Muscle layer of duodenum (tissue), 2 donors: Measurements from ENCODE around the gene TSPEAR.
"Not testable (repeated sequence)": the region's sequence is repeated elsewhere in the genome, so short reads cannot be mapped to it uniquely, and the experiment has no call there.

Experiments used
- H3K27ac ChIP-seq: one replicate; pipeline ENCODE4 v1.7.0; 2013; ENCODE audit warnings: mild to moderate bottlenecking, low read length
- H3K27me3 ChIP-seq: one replicate; pipeline ENCODE4 v1.7.0; 2013; ENCODE audit warnings: low read depth, mild to moderate bottlenecking, control low read depth, low read length
- H3K36me3 ChIP-seq, 2 donors: one replicate each; pipeline ENCODE4 v1.7.0; 2013; ENCODE audit warnings: low read length in 2 of 2, control low read depth in 1 of 2, mild to moderate bottlenecking in 1 of 2; ENCODE audit not compliant: insufficient read depth in 2 of 2, control insufficient read depth in 1 of 2
- H3K4me1 ChIP-seq, 2 donors: one replicate each; pipeline ENCODE4 v1.7.0; 2013; ENCODE audit warnings: low read length in 2 of 2, mild to moderate bottlenecking in 2 of 2, control low read depth in 1 of 2, moderate library complexity in 1 of 2; ENCODE audit not compliant: insufficient read depth in 2 of 2, control insufficient read depth in 1 of 2
- H3K4me3 ChIP-seq, 2 donors: one replicate each; pipeline ENCODE4 v1.7.0; 2013; ENCODE audit warnings: low read length in 2 of 2, low read depth in 1 of 2, mild to moderate bottlenecking in 1 of 2
- H3K9me3 ChIP-seq, 2 donors: one replicate each; pipeline ENCODE4 v1.7.0; 2013; ENCODE audit warnings: low read length in 2 of 2, control low read depth in 1 of 2, mild to moderate bottlenecking in 1 of 2; ENCODE audit not compliant: control insufficient read depth in 1 of 2
- donor health status: healthy.

The TSPEAR gene

DNA sequence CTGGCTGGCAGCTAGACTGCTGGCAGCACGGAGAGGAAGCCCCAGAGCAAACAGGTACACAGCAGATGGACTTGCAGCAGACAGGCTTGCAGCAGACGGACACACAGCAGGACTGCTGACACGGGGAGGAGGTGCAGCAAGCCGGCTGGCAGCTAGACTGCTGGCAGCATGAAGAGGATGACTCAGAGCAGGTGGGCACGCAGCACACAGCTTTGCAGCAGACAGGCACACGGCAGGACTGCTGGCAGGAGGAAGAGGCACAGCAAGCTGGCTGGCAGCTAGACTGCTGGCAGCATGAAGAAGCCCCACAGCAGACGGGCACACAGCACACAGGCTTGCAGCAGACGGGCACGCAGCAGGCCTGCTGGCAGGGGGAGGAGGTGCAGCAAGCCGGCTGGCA lies 160.6 kb downstream of the TSPEAR start:
- peaks cover 3 to 9% of the 10 kb centered on the region in 2 donors for H3K9me3 ChIP-seq
- peaks cover 4 to 7% of the 10 kb centered on the region in 2 donors for H3K4me1 ChIP-seq
- no peak overlapping the region for H3K4me3 ChIP-seq
- H3K36me3 ChIP-seq = no peaks in the 10 kb centered on the region
- H3K27ac ChIP-seq = no peak overlapping the region
- no peaks in the 10 kb centered on the region for H3K27me3 ChIP-seq

DNA sequence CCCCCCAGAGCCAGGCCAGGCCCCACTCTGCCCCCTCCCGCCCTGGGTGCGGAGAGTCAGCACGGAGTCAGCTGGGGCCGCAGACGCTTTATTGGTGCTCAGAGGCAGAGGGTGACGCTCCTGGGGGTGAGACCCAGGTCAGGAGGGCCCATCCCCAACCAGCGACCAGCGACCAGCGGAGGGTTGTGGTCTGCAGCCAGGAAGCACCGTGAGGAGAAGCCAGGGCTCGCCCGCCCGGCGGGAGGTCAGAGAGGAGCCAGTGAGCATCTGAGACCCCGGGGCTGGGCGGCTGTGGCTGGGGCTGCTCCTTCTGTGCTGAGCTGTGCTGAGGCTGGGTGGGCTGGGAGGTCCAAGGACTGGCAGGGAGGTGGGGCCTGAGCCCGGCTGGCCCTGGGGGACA lies 161.1 kb downstream of the TSPEAR start:
- not testable (repeated sequence) for H3K36me3 ChIP-seq, H3K27me3 ChIP-seq, H3K4me3 ChIP-seq, H3K4me1 ChIP-seq, H3K27ac ChIP-seq, H3K9me3 ChIP-seq

DNA sequence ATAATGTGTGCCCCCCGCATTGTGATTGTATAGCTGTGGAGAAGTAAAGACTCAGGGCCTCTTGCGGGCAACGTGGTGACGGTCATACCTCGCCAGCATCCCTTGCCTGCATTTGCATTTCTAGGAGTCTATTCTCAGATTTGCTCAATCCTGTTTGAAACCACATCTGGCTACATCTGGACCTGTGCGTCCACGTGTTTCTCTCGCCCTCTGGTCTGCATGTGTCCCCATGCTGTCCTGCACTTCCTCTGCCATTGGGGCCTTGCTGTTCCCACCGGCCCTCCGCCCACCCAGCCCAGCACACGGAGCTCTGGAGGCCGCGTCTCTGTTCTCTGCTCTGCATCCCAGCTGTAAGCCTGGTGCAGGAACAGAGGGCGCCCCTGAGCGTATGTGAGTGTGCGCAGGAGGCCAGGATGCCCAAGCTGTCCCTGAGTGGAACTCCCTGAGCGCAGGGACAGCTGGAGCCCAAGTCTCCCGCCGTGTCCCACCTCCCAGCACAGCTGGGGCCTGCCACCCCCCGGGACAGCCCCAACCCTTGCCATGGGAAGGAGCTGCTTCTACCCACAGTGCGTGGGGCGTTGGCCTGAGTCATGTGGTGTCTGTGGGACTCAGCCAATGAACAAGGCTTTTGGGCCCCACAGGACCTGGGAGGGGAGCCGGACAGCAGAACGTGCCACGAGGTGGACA lies 161.7 kb downstream of the TSPEAR start:
- no peaks in the 10 kb centered on the region for H3K27me3 ChIP-seq
- H3K4me3 ChIP-seq = no peak overlapping the region
- H3K9me3 ChIP-seq = peaks cover 3 to 9% of the 10 kb centered on the region in 2 donors
- H3K36me3 ChIP-seq = no peaks in the 10 kb centered on the region
- H3K4me1 ChIP-seq = peaks cover 4 to 7% of the 10 kb centered on the region in 2 donors
- H3K27ac ChIP-seq = no peak overlapping the region

DNA sequence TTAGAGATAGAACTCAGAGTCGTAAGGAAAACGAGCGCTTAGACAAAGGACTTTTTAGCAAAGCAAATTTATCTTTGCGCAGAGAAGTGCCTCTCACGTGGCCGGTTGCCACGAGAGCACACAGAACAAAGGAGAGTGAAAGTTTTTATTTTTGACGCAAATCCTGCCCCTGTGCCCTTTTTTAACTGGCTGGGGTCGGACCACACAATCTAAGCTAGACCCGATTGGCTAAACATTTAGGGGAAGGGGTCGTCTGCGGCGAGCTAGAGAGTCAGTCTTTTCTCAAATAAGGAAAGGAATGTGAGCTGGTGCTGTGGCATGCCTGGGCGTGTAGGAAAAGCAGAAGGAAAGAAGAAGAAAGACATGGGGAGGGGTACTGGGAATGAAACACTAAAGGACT lies 162.4 kb downstream of the TSPEAR start:
- Histone ChIP-seq H3K4me3 (no peak overlapping the region), H3K27me3 (no peaks in the 10 kb centered on the region)

DNA sequence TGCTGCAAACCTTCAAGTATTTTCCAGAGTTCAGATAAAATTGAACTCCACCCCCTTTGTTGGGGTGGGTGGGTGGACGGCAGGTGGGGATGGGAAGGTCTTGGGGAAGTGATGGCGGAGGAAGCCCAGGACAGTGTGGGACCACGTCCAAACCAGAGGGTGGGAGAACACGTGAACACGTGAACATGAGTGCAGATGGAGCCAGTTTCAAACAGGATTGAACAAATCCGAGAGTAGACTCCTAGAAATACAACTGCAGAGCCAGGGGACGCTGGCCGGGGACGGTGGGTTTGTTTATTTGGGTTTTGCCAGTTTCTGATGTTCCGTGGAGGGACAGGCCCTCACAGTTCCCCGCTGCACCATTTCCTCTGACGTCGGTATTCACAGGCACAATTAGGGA lies 163.0 kb downstream of the TSPEAR start:
- Histone ChIP-seq H3K27ac (no peak overlapping the region), H3K27me3 (no peaks in the 10 kb centered on the region), H3K4me3 (no peak overlapping the region), H3K4me1 (peaks cover 4 to 7% of the 10 kb centered on the region in 2 donors), H3K36me3 (no peaks in the 10 kb centered on the region), H3K9me3 (peaks cover 3 to 5% of the 10 kb centered on the region in 2 donors)

More for the DNA sequence above, 162.4 kb downstream of the TSPEAR start:
- H3K36me3 ChIP-seq = no peaks in the 10 kb centered on the region
- peaks cover 3 to 5% of the 10 kb centered on the region in 2 donors for H3K9me3 ChIP-seq
- peaks cover 4 to 7% of the 10 kb centered on the region in 2 donors for H3K4me1 ChIP-seq
- H3K27ac ChIP-seq = no peak overlapping the region

DNA sequence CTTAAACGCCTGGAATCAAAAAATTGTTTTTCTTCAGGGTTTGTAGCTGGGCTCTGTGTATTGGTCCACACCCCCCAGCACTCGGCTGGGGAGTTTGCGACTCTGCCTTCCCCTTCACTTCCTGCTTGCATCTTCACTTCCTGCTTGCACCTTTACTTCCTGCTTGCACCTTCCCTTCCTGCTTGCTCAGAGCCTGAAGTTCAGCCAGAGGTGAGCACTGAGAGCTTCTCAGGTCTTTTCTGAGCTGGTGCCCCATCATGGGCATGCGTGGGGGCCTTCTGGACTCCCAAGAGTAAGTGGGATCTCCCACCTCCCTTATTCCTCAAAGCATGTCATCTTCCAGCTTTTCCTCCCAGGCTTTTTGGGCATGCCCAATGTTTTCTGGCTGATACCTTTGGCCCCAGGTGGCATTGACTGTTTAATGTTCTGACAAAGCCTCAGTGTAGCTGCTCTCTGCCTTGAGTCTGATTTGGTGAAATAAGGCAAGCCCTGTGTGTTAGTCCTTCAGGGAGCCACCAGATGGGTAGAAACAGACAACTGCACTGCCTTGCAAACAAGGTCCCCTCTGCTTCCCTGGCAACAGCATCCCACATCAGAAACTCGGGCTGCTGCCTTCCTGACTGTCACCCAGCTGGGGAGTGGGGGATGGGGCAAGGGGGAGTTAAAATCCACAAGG lies 163.6 kb downstream of the TSPEAR start:
- no peak overlapping the region for H3K27ac ChIP-seq
- no peaks in the 10 kb centered on the region for H3K27me3 ChIP-seq

DNA sequence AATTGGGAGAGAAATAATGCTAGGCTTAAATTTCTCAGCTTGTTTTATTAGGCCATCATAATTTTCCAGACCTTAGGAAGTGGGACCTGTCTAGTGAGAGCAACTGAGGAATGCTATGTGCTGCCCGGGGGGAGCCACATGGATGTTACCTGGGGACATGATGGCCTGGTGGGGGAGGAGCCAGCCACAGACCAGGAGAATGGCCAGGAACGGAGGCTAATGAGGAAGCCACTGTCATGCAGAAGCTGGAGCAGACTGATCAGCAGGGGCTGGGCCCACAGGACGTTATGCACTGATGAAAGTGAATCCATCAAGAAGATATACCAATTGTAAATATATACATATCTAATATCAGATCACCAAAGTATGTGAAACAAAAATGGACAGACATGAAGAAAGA lies 166.8 kb downstream of the TSPEAR start:
- Histone ChIP-seq H3K4me3 (no peak overlapping the region), H3K4me1 (peaks cover 4 to 7% of the 10 kb centered on the region in 2 donors), H3K9me3 (peaks cover 5 to 7% of the 10 kb centered on the region in 2 donors), H3K27ac (no peak overlapping the region), H3K36me3 (no peaks in the 10 kb centered on the region), H3K27me3 (no peaks in the 10 kb centered on the region)

More for the DNA sequence above, 163.6 kb downstream of the TSPEAR start:
- no peak overlapping the region for H3K4me3 ChIP-seq
- peaks cover 4 to 7% of the 10 kb centered on the region in 2 donors for H3K4me1 ChIP-seq
- H3K9me3 ChIP-seq = peaks cover 5 to 6% of the 10 kb centered on the region in 2 donors
- no peaks in the 10 kb centered on the region for H3K36me3 ChIP-seq

DNA sequence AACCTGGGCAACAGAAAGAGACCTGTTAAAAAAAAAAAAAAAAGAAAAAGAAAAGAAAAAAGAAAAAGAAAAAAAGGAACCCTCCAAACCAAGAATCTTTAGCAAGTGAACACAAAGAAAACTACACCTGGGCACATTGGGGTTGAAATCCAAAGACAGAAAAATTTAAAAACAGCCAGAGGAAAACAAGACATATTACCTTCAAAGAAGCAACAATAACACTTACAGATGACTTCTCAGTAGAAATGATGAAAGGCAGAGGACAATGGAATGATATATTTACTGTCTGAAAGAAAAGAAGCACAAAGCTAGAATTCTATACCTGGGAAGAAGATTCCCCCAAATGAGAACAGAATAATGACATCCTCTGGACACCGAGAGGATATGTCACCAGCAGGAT lies 168.7 kb downstream of the TSPEAR start:
- Histone ChIP-seq H3K9me3 (peaks cover 5 to 7% of the 10 kb centered on the region in 2 donors), H3K27ac (no peak overlapping the region), H3K27me3 (no peaks in the 10 kb centered on the region), H3K36me3 (no peaks in the 10 kb centered on the region), H3K4me3 (no peak overlapping the region), H3K4me1 (no peaks in the 10 kb centered on the region)

DNA sequence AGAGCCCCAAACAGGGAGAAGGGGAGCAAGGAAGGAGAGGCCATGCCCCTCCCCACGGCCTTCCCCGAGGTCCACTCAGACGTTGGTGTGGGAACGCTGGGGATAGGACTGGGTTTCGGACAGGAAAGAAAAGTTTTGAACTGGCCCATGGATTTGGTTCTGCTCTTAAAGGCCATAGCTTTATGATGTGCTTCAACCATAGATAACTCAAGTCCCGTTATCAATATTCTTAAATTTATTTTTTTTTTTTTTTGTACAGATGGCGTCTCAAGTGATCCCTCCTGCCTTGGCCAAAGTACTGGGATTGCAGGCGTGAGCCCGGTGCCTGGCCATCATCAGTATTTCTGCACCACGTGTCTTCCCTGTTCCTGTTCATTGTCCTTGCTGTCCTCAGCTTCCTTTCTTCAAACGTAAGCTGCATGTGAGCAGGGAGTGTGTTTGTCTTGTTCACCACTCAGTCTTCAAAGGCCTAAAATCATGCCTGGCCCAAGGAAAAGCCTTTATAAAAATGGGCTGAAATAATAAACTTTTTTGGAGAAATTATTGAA lies 170.6 kb downstream of the TSPEAR start:
- Histone ChIP-seq H3K9me3 (peaks cover 0 to 4% of the 10 kb centered on the region in 2 donors), H3K27me3 (no peaks in the 10 kb centered on the region), H3K4me3 (no peak overlapping the region), H3K36me3 (no peaks in the 10 kb centered on the region), H3K4me1 (no peaks in the 10 kb centered on the region), H3K27ac (no peak overlapping the region)

DNA sequence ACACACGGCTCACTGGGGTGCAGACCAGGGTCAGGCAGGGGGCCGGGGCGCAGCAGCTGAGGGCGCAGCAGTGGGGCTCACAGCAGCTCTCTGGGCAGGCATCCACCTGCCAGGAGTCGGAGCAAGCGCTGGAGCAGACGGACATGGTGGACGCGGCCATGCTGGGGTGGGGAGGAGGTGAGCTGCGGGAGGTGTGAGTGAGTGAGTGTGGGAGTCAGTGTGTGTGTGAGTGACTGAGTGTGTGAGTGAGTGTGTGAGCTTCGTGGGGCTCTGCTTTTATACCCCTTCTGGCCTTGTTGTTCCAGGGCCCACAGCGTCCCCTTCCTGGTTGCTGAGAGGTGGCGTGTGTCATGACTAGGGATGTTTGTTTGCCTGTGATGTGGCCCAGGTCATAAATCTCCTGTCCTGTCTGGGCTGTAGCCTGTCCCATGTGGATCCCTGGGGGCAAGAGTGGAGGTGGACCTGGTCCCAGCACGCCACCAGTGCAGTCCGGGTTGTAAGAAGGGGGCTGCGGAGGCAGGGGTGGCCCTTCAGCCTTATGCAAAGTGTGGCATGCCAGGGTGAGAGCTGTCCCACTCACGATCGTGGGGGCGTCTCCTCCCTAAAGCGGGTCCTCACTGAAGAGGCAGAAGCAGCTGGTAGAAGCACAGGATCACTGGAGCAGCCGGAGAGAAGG lies 171.2 kb downstream of the TSPEAR start, which contains the start of gene KRTAP10-1:
Gene KRTAP10-1, minus strand, starts transcription at position 205 of the 676 bp plus-strand sequence. Its CDS starts 45 bp downstream, at position 160.
- no peaks in the 10 kb centered on the region for H3K4me1 ChIP-seq
- no peaks in the 10 kb centered on the region for H3K27me3 ChIP-seq
- H3K4me3 ChIP-seq = no peak within 1 kb of the TSS
- H3K9me3 ChIP-seq = peaks cover 0 to 4% of the 10 kb centered on the region in 2 donors
- no peaks in the 10 kb centered on the region for H3K36me3 ChIP-seq
- no peak within 1 kb of the TSS for H3K27ac ChIP-seq

DNA sequence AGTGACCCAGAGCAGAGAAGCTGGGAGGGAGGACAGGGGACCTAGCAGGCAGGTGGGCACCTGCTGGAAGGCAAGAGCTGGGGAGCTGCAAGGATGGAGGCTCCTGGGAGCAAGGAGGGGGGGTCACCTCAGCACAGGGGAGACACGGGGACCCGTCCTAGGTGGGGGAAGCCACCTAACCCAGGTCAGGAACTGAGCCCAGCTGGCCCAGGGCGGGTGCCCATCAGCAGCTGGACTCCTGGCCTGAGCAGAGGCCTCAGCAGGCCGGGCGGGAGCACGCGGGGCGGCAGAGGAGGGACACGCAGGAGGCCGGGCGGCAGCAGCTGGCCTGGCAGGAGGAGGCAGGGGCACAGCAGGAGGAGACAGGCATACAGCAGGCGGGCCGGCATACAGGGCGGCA lies 172.3 kb downstream of the TSPEAR start:
- H3K9me3 ChIP-seq = peaks cover 0 to 4% of the 10 kb centered on the region in 2 donors
- no peak overlapping the region for H3K27ac ChIP-seq
- H3K4me3 ChIP-seq = no peak overlapping the region
- H3K27me3 ChIP-seq = no peaks in the 10 kb centered on the region
- H3K36me3 ChIP-seq = no peaks in the 10 kb centered on the region
- no peaks in the 10 kb centered on the region for H3K4me1 ChIP-seq
